Cardiac septum (tissue), 1 donor: ENCODE measurements around the gene RNASE9. TPM values are rescaled to one million over a fixed set of nuclear protein-coding genes. Genes with fewer than 3 reads are reported as not detected.
"Not testable (repeated sequence)": the region's sequence is repeated elsewhere in the genome, so short reads cannot be mapped to it uniquely, and the experiment has no call there.

Experiments used
- DNase-seq: peaks from one replicate; pipeline ENCODE4 v3.0.0-alpha.2; 2020; ENCODE audit warnings: low spot score
- intact Hi-C: fragments of 100-400 bp; cut with DNase I; formaldehyde crosslinking; loops from one replicate; pipeline ENCODE4 v1.14.0; 2022
- long read RNA-seq: library from polyadenylated mRNA; unstranded; transcript quantifications from one replicate; pipeline ENCODE4 v2.0.0, GENCODE V29; 2021
- total RNA-seq: library from RNA; stranded (reverse); fragmentation: NEBNext Ultra II Directional; extraction: Animal tissue kit (Norgen Biotek cat#: 25700); gene quantifications from one replicate; pipeline ENCODE4 v1.2.1, GENCODE V29; 2021
- donor health status: DM: no; HTN: no; CAD: no.

The RNASE9 gene
- total RNA-seq: not detected
- long read RNA-seq: 0 reads

DNA sequence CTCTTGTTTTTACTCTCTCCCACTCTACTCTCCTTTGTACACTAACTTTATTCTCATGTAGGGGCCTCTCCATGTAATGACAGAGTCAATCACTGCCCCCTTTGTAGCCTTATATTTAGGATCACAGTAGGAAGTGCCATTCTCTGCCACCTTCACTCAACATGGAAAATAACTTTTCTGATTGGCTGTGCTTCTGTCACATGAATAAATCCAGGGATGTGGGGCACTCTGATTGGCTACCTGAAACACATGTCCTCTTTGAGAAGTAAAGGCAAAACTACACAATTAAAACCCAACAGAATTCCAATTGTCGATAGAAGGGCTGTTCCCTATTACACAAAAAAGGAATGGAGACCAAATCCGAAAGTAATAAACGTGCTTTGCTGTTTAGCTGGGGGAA, at the start of gene RNASE9:
RNASE9 (minus strand) TSS at position 87 of the 400 bp plus-strand sequence.
- intact Hi-C loops: no loop called here
- no peak for DNase-seq

DNA sequence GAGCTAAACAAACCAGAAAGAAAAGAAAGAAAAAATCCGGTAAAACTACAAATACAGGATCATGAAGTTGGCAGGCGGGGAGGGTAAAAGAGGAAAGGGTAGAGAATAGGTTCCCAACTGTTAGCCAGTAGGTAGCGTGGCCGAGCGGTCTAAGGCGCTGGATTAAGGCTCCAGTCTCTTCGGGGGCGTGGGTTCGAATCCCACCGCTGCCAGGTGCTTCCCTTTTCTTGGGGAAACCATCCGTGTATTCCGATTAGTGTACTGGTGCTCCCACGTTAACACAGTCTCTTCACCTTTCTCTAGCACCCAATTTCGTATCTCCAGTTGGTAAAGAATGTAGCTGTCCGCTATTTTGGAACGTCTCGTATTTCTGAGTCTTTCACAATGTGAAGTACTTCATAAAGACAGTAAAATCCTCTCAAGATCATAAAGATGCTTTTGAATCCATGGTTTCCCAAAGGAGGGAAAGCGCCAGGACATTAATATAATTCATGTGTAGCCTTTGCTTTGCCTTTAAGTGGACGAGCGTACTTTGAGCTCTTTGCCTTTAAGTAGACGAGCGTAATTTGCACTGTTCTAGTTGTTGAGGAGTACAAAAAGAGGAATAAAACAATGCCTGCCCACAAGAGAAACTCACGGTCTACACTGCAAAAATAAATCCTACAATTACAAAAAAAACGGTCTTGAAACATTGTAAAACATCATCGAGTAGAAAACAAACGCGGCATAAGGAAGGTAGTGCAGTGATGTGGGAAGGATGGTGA, 49.3 kb upstream of the RNASE9 start:
- peak; percentile 86 for DNase-seq
- intact Hi-C loops: loop anchor here (5.0 kb wide), 2 partner anchors 148 to 278 kb away; partner anchors contain the start of genes CCNB1IP1 and PIP4P1

DNA sequence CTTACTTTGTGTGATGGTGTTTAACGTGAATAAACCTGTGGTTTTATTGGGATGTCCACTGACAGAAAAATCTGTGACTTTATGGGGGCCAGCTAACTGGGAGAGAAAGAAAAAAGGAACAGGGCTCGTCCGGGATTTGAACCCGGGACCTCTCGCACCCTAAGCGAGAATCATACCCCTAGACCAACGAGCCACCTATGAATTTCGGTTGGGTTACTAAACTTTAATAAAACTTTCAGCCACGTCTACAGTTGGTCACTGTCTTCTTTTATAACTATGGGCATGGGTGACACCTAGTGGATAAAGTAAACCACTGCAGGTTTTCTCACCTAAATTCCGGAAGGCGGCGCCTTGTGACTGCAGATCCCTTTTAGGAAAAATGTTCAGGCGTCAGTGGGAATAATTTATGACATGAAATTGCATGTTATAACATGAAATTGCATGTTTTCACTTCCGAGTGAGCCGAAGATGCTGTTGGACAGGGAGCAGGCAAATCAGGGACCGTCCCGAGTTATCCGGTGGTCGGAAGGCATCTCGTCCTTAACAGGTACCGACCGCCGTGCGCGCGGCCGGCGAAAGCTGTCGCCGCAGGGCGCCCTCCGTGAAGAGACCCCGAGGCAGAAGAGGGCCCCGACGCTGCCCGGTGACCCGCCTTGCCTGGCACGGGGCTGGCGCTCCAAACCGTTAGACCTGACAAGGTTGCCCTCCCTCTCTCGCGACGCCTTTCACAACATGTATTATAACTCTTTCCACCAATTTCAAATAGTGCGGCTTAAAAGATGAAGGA, 48.6 kb upstream of the RNASE9 start:
- intact Hi-C loops: loop anchor here (2.0 to 10.0 kb wide), 4 partner anchors 75 to 277 kb away; partner anchors contain the start of genes CCNB1IP1, PIP4P1 and TEP1
- no peak for DNase-seq

DNA sequence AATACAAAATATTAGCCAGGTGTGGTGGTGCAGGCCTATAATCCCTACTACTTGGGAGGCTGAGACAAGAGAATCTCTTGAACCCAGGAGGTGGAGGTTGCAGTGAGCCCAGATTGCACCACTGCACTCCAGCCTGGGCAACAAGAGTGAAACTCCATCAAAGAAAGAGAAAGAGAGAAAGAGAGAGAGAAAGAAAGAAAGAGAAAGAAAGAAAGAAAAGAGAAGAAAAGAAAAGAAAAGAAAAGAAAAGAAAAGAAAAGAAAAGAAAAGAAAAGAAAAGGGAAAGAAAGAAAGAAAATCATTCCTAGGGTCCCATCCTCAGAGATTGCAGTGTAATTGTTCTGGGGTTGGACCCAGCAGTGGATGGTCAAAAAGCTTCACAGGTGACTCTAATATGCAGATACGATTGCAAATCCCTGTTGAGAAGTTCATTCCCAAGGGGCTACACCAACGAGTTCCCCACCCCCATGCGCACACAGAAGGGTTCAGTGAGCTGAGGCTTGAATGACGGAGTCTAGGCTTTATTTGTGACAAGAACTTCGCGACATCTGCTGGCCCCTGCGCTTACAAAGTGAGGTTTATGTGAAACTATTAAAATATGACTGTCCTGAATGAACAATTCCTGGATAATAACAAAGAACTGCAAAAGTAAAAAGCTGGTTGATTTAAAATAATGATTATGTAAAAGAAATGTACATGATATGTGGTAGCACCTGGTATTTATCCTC, 47.7 kb upstream of the RNASE9 start:
- intact Hi-C loops: loop anchor here (2.0 to 10.0 kb wide), 2 partner anchors 74 to 196 kb away; partner anchors contain the start of gene TEP1
- no peak for DNase-seq

DNA sequence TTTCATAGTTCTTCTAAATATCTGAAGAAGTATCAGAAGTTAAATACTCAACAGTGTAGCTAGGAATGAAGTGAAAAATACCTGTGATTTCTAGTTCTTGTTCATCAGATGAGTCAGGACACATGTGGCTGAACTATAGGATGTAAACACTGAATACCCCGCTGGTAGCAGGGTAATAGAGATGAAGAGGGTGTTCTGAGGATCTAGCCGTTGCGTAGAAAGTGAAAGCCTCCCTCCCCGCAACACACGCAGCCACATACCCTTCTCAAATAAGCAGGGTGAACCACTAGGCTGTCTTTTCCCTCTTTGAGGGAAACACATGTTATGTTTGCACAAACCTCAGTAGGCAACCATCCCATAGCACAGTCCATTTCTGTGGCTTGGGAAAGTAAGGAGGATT, 46.8 kb upstream of the RNASE9 start:
- intact Hi-C loops: loop anchor here (2.0 to 10.0 kb wide), 2 partner anchors 73 to 195 kb away; partner anchors contain the start of gene TEP1
- no peak for DNase-seq

DNA sequence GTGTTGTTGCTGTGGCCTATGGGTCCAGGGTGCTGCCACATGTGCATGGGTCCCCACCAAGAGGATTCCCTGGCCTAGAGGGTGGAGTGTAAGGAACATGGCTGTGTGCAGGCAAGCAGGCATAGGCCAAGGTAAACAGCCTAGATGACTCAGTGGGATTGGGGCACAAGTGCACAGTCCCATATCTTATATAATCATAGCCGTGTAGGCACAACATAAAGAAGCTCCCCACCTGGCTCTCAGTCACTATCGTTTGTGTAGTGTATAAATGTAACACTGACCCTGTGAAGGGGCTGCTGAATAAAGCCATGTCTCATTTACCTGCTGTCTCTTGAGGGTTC, 46.0 kb upstream of the RNASE9 start:
- no peak for DNase-seq
- intact Hi-C loops: loop anchor here (10.0 kb wide), 1 partner anchor 72 kb away; no protein-coding TSS in a partner anchor

DNA sequence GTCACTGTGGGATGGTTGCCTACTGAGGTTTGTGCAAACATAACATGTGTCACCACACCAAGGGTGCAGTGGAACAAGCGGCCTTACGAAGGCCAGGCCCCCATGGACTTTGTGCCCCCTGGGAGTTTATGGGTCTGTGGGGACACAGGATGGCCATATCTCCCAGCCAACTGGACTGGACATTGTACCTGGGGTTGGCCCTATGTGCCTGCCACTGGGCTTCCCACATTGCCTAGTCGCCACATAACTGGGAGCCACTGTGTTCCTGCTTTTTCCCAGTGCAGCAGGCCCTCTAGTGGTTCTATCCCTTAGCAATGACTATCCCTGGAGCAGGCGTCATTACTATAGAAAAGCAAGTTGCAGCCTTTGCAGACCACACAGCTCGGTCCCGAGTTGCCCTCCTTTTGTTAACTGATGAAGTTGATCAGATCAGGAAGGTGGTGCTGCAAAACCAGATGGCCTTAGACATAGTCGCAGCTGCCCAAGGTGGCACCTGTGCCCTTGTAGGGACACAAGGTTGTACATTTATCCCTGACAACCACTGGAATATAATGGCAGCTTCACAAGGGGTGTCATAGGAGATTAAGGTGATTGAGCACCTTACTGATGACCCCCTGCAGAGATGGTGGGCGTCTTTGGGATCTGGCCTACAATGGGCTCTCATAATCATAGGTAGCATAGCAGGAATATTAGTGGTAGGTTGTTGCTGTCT, 45.5 kb upstream of the RNASE9 start:
- intact Hi-C loops: loop anchor here (10.0 kb wide), 1 partner anchor 72 kb away; no protein-coding TSS in a partner anchor
- DNase-seq: no peak

DNA sequence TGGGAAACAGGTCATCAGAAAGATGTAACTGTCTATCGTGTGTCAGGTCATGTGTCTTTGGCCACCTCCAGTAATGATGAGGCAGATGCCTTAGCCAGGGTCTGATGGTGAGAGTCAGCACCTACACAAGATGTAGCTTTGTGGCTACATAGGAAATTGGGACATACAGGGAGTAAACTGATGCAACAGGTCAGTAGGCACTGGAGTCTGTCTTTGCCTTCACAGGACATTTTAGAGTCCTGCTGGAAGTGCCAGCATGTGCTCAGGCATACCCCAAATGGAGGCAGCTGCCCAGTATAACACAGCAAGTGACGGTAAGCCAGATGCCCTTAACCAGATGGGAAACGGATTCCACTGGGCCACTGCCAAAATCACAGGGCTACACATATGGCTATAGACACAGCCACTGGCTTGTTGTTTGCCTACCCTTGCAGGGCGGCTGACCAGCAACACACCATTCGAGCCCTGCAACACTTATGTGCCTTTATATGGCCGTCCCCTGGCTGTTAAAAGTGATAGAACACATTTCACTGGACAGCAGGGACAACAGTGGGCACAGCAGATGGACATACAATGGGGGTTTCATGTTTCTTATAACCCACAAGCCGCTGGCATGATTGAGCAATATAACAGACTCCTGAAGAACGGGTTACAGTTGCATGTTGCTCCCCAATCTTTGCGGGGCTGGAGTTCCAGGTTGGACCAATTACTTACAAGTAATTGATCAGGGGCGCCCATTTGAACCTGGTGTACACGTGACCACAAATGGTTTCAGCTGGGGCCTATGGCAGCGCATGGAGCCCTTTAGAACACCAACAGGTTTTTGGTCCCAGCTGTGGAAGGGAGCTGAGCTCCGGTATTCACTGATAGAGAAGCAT, 43.2 kb upstream of the RNASE9 start:
- intact Hi-C loops: loop anchor here (10.0 kb wide), 1 partner anchor 69 kb away; no protein-coding TSS in a partner anchor
- no peak for DNase-seq

DNA sequence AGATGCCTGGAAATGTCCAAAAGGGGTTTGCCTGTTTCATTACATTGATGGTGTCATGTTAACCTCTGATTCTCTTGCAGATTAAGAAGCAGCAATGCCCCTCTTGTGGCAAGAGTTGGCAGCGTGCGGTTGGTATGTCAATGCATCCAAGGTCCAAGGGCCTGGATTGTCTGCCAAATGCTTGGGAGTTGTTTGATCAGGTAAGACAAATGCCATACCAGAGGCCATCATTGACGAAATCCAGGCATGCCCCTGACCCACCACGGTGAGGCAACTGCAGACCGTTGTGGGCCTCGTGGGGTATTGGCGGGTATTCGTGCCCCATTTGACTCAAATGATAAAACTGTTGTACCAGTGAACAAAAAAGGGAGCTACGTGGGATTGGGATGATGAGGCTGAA, 41.7 kb upstream of the RNASE9 start:
- intact Hi-C loops: loop anchor here (10.0 kb wide), 1 partner anchor 68 kb away; no protein-coding TSS in a partner anchor
- no peak for DNase-seq

DNA sequence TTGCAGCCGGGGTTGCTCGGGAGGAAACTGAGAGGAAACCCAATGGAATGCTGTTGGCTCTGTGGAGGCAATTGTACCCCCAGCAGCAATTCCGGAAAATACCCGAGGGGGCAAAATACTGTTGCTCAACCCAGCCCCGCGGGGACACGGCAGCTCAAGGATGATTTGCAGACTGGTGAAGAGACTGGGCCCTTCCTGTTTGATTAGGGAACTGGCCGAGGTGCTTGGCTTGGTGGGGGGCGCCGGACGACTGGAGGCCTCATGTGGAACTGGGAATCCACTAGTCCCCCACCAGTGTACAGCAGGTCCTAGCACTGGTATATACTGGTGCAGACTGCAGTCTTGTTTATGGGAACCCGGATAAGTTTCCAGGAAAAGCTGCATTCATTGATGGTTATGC, 40.7 kb upstream of the RNASE9 start:
- no peak for DNase-seq
- intact Hi-C loops: loop anchor here (10.0 kb wide), 1 partner anchor 67 kb away; no protein-coding TSS in a partner anchor

DNA sequence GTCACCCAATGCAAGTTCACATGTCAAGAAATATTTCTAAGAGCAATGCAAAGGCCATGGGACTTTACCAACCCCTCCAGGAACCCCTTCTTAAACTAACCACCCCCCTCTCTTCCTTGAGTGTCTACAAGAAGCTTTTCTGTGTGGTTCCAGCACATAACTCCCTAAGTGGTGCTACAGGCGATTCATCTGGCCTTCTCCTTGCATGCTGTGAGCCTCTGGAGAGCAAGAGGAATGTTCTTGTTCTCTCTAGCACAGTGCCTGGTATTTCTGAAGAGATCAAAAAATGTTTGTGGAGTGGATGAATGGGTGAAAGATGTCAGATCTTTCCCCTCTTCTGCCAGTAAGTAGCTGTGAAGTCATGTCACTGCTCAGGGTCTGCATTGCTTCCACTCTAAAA, 36.3 kb upstream of the RNASE9 start:
- DNase-seq: no peak
- intact Hi-C loops: no loop called here

DNA sequence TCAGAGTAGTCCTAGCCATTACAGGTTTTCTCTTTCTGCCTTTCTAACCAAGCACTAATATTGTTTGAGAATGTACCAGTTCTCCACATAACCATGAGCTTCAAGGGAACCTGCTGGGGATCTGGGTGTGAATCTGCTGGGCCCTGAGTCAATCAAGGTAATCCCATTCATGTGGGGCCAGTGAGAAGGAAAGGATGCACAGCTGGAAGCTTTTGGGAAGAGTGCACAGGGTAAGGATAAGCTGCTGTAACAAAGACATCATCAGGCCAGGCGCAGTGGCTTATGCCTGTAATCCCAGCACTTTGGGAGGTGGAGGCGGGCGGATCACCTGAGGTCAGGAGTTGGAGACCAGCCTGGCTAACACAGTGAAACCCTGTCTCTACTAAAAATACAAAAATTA, 34.9 kb upstream of the RNASE9 start:
- DNase-seq: not testable (repeated sequence)

DNA sequence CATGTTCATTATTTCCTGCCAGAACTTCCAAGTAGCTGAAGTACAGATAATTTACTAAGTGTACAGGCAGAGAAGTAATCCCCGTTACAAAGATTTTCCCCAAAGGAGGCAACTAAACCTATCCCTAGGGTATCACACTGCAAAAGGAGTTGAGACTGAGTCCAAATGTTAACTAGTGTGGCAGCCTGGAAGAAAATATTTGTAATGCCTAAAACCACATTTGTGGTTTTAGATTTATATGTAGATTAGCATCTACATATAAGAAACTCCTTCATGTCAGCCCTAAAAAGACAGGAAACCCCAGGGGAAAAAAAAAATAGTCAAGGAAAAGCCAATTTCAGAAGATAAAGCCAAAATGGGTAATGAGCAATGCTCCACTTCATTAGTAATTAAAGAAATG, 31.7 kb upstream of the RNASE9 start:
- no peak for DNase-seq

More for the DNA sequence above, 34.9 kb upstream of the RNASE9 start:
- intact Hi-C loops: not testable (repeated sequence)

DNA sequence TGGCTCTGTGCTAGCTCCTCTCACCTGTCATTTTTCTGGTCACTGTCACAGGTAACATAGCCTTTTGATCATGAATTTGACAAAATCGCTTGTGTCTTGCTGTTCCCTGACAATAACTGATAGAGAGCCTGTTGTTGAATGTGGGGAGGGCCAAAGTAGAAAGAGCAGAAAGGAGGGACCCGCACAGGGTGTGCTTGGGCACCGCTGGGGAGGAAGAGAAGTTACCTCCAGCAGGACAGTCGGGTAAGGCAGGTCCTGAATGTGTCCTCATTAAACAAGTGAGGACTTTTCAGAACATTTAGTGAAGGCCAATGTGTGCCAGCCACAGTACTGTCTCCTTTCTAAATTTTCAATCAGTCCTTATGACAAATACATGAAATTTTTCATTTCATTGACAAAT, 30.4 kb upstream of the RNASE9 start, which contains the start of gene RNASE12:
RNASE12 (minus strand) TSS at position 142 of the 400 bp plus-strand sequence. CDS start 653 bp downstream, outside the sequence.
- no peak for DNase-seq
- intact Hi-C loops: no loop called here

More for the DNA sequence above, 31.7 kb upstream of the RNASE9 start:
- intact Hi-C loops: no loop called here

DNA sequence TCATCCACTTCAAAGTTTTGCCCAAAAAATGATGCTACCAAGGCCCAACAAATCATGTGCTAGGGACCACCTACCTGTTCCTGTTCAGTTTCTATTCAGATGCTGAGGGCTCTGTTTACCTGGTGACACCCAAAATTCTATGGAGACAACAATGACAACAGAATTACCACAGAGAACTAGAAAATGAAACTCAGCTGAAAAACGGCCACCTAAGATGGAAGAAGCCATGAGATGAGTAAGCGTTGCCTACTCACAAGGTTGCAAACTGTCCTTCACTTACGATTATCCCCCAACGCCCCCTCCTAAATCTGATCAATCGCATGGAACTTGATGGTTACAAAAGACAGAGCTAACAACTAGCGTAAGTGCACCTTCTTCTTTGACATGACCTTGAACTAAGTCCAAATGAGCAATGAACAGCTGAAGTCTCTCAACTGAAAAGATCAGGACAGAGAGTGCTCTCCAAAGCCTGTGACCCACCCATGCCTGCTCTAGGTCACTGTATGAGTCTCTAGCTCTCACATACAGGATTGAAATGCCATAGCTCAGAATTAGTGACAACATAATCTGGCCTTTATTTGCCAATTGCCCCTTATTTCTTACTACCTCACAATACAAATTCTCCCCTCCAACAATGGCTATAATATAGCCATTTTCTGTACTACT, 26.8 kb upstream of the RNASE9 start, which contains the start of gene RNASE11:
RNASE11 (minus strand) TSS at position 513 of the 666 bp plus-strand sequence.
- intact Hi-C loops: no loop called here

DNA sequence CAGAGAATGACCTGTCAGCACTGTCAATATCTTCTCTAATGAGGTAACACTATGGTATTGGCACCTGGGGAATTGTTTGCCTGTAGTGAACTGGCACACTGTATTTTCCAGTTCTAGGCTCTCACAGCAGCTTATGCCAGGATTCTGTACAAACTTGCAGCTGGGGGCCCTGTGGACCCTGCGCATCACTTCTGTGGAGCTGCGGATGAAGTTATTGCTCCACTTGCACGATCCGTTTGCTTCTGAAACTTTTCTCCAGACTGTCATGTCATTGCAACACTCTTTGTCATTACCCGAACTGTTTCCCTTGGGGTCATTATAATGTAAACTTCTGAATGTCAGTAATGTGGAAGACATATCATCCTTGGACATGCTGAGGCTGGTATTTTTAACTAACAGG, 23.1 kb upstream of the RNASE9 start:
- DNase-seq: no peak
- intact Hi-C loops: no loop called here

More for the DNA sequence above, 26.8 kb upstream of the RNASE9 start, which contains the start of gene RNASE11:
- DNase-seq: no peak

DNA sequence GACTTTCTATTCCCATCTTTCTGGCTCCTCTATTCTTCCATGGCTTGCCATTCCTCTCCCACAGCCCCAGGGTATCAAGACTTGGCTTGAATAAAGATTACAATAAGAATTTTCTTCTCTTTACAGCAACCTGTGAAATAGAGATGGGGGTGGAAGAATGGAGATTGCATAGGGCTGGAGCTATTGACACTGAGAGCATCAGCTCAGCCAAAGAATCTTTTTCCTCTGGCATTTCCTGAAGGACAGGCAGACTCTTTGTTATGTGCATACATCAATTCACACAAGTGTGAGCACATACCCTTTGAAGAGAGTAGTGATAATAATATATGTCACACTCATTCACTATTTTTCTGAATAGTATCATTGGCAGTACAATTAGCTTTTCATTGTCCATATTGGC, 22.3 kb upstream of the RNASE9 start:
- intact Hi-C loops: no loop called here
- no peak for DNase-seq
